K562 (cell line): ENCODE measurements around the gene PTGER3. TPM values are rescaled to one million over a fixed set of nuclear protein-coding genes. Genes with fewer than 3 reads are reported as not detected.
A peak's percentile ranks its signal among the peaks of the same experiment; 100 is the strongest.

Experiments used
- BRCA1 ChIP-seq, 2 experiments: fragments of 450-650 bp in 1 of 2; sonication (generic) in 1 of 2; formaldehyde crosslinking in 1 of 2; IDR thresholded peaks; 2 replicates each; pipeline versions ENCODE4 v1.5.0 to v1.6.1; 2017 to 2020; ENCODE audit warnings: mild to moderate bottlenecking in 1 of 2, missing genetic modification reagents in 1 of 2
- CBFA2T2 ChIP-seq: fragments of 450-650 bp; conservative IDR thresholded peaks from 2 replicates; pipeline ENCODE4 v1.6.1; 2017; ENCODE audit warnings: mild to moderate bottlenecking
- ELK1 ChIP-seq: sonication (generic); formaldehyde crosslinking; IDR thresholded peaks from 2 replicates; pipeline ENCODE4 v1.8.1; 2022; ENCODE audit warnings: missing genetic modification reagents
- EP300 ChIP-seq: IDR thresholded peaks from 2 replicates; pipeline ENCODE4 v1.6.1; 2012; ENCODE audit warnings: low read length, improper control_type of control experiment
- EZH2 ChIP-seq: IDR thresholded peaks from 2 replicates; pipeline ENCODE4 v1.6.1; 2012; ENCODE audit warnings: low read depth, mild to moderate bottlenecking, inconsistent platforms, low read length, borderline replicate concordance
- FOXM1 ChIP-seq, 2 experiments: fragments of 450-650 bp in 1 of 2; sonication (generic) in 1 of 2; formaldehyde crosslinking in 1 of 2; IDR thresholded peaks; 2 replicates each; pipeline versions ENCODE4 v1.6.1 to v1.9.0; 2017 to 2022; ENCODE audit warnings: low read depth in 2 of 2, mild to moderate bottlenecking in 2 of 2, missing genetic modification reagents in 1 of 2, moderate library complexity in 1 of 2
- IFI16 ChIP-seq: fragments of 250-450 bp; sonication (Bioruptor Pico); IDR thresholded peaks from 2 replicates; pipeline ENCODE4 v2.1.2; 2022; ENCODE audit warnings: mild to moderate bottlenecking, inconsistent platforms
- ILK ChIP-seq: fragments of 450-650 bp; IDR thresholded peaks from 2 replicates; pipeline ENCODE4 v1.6.1; 2016; ENCODE audit warnings: missing genetic modification characterization, low read depth, mild to moderate bottlenecking, missing compliant biosample characterization, moderate library complexity, borderline replicate concordance
- MAX ChIP-seq: sonication (generic); formaldehyde crosslinking; IDR thresholded peaks from 2 replicates; pipeline ENCODE4 v1.9.0; 2022; ENCODE audit warnings: mild to moderate bottlenecking, missing genetic modification reagents
- PCBP1 ChIP-seq: fragments of 200-400 bp; formaldehyde crosslinking; IDR thresholded peaks from 2 replicates; pipeline ENCODE4 v1.6.1; 2018; ENCODE audit warnings: mild to moderate bottlenecking, low read depth, low read length; ENCODE audit not compliant: poor library complexity, severe bottlenecking
- SMAD2 ChIP-seq: fragments of 150-350 bp; IDR thresholded peaks from 2 replicates; pipeline ENCODE4 v1.6.1; 2014; ENCODE audit warnings: low read depth, mild to moderate bottlenecking, low read length
- SMARCC2 ChIP-seq: fragments of 450-650 bp; IDR thresholded peaks from 2 replicates; pipeline ENCODE4 v1.6.1; 2017; ENCODE audit warnings: antibody characterized with exemption, moderate library complexity, mild to moderate bottlenecking, low read depth
- SNIP1 ChIP-seq: fragments of 450-650 bp; IDR thresholded peaks from 2 replicates; pipeline ENCODE4 v1.7.1; 2017; ENCODE audit warnings: low read depth, mild to moderate bottlenecking
- SP1 ChIP-seq: sonication (generic); formaldehyde crosslinking; IDR thresholded peaks from 2 replicates; pipeline ENCODE4 v1.8.1; 2022; ENCODE audit warnings: mild to moderate bottlenecking, missing genetic modification reagents
- TEAD2 ChIP-seq: fragments of 450-650 bp; IDR thresholded peaks from 2 replicates; pipeline ENCODE4 v1.6.1; 2016; ENCODE audit warnings: missing genetic modification characterization, control low read depth, missing compliant biosample characterization
- WHSC1 ChIP-seq: IDR thresholded peaks from one replicate; pipeline ENCODE4 v1.6.1; 2012; ENCODE audit warnings: low read length, control low read depth, inconsistent platforms
- ZC3H4 ChIP-seq: sonication (generic); formaldehyde crosslinking; IDR thresholded peaks from 2 replicates; pipeline ENCODE4 v1.9.0; 2021; ENCODE audit warnings: missing genetic modification reagents, borderline replicate concordance
- ZFPM2 ChIP-seq: fragments of 250-450 bp; sonication (Bioruptor Pico); IDR thresholded peaks from 2 replicates; pipeline ENCODE4 v1.5.1; 2022; ENCODE audit warnings: mild to moderate bottlenecking
- ZNF133 ChIP-seq: fragments of 250-450 bp; sonication (Bioruptor Pico); IDR thresholded peaks from 2 replicates; pipeline ENCODE4 v1.4.0; 2020; ENCODE audit warnings: mild to moderate bottlenecking
- ZNF551 ChIP-seq: fragments of 250-450 bp; sonication (Bioruptor Pico); IDR thresholded peaks from 2 replicates; pipeline ENCODE4 v1.5.0; 2021; ENCODE audit warnings: mild to moderate bottlenecking, moderate library complexity
- ZNF584 ChIP-seq: fragments of 200-800 bp; sonication (Bioruptor generic); IDR thresholded peaks from 2 replicates; pipeline ENCODE4 v1.6.1; 2016; ENCODE audit warnings: low read depth, mild to moderate bottlenecking, missing genetic modification characterization, missing compliant biosample characterization
- ZNF76 ChIP-seq: fragments of 250-450 bp; sonication (Bioruptor Pico); IDR thresholded peaks from 2 replicates; pipeline ENCODE4 v1.4.0; 2020; ENCODE audit warnings: mild to moderate bottlenecking, moderate library complexity, borderline replicate concordance
- polyA plus RNA-seq, 8 experiments: library from polyadenylated mRNA; depleted of rRNA in 4 of 8; stranded (reverse) in 5 of 8; unstranded in 3 of 8; fragments of >200 nt; fragmentation: Nextera tagmentation in 2 of 8; fragmentation: Illumina TruSeq in 1 of 8; extraction: Ambion mirVana in 2 of 8; extraction: Trizol in 1 of 8; gene quantifications; 2 replicates each; pipeline versions ENCODE4 v1.2.1 to v1.2.3, GENCODE V29; 2011 to 2014; ENCODE audit warnings: inconsistent platforms in 1 of 8, missing spikeins in 1 of 8
- total RNA-seq, 7 experiments: library from RNA; depleted of rRNA in 6 of 7; stranded (reverse); fragments of >200 nt in 6 of 7; fragmentation: Illumina TruSeq in 2 of 7; extraction: Trizol in 2 of 7; gene quantifications; 2 replicates each; pipeline versions ENCODE4 v1.2.1 to v1.2.3, GENCODE V29; 2011 to 2021; ENCODE audit warnings: low replicate concordance in 1 of 7
- TF ChIP-seq, protein P1 (sequence below): fragments of 250-450 bp; sonication (Bioruptor Pico); IDR thresholded peaks from 2 replicates; pipeline ENCODE4 v1.8.0; 2022; ENCODE audit warnings: inconsistent platforms, mild to moderate bottlenecking, moderate library complexity, borderline replicate concordance
- TF ChIP-seq, protein P2 (sequence below), 2 experiments: IDR thresholded peaks; 2 replicates each; pipeline ENCODE4 v1.6.1; 2012; ENCODE audit warnings: improper control_type of control experiment in 2 of 2, low read depth in 2 of 2, low read length in 2 of 2, borderline replicate concordance in 1 of 2

PTGER3 gene
- total and polyA plus RNA-seq, 9 of the 15 experiments (the other 6 are each of a cell fraction or from before 2014, with no cell fraction given): 3.8 to 28.5 (median 14.2) TPM

GRCh38 chr1:71046891-71047634, 553 bp downstream of the PTGER3 start (continued):
- TF ChIP-seq, protein P1, sequence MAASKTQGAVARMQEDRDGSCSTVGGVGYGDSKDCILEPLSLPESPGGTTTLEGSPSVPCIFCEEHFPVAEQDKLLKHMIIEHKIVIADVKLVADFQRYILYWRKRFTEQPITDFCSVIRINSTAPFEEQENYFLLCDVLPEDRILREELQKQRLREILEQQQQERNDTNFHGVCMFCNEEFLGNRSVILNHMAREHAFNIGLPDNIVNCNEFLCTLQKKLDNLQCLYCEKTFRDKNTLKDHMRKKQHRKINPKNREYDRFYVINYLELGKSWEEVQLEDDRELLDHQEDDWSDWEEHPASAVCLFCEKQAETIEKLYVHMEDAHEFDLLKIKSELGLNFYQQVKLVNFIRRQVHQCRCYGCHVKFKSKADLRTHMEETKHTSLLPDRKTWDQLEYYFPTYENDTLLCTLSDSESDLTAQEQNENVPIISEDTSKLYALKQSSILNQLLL (CRISPR knock-in tag): no peak
- TF ChIP-seq EZH2 (no peak), ZFPM2 (CRISPR knock-in tag) (no peak), IFI16 (CRISPR knock-in tag) (no peak), BRCA1 (IDR thresholded peaks at IDR 0.05) (no peak), BRCA1 (CRISPR knock-in tag; IDR thresholded peaks at IDR 0.05) (peak; percentile 28; the same call in 1 of the 2 replicates), MAX (CRISPR knock-in tag) (peak; percentile 80), ZNF584 (CRISPR knock-in tag) (no peak), SP1 (peak; percentile 1; the same call in 1 of the 2 replicates), ZNF133 (CRISPR knock-in tag) (no peak), WHSC1 (no peak), EP300 (no peak), FOXM1 (IDR thresholded peaks at IDR 0.05; ENCODE audit: low read depth) (no peak), FOXM1 (CRISPR knock-in tag; IDR thresholded peaks at IDR 0.05; ENCODE audit: low read depth) (peak; percentile 71; the same call in 1 of the 2 replicates), ZC3H4 (CRISPR knock-in tag) (peak; percentile 65; the same call in 1 of the 2 replicates), ZNF76 (no peak), PCBP1 (peak; percentile 77), ZNF551 (CRISPR knock-in tag) (no peak), SMAD2 (no peak), ILK (tag) (no peak), ELK1 (no peak), SNIP1 (no peak), TEAD2 (tag) (no peak), SMARCC2 (no peak), CBFA2T2 (no peak)
- TF ChIP-seq, protein P2, sequence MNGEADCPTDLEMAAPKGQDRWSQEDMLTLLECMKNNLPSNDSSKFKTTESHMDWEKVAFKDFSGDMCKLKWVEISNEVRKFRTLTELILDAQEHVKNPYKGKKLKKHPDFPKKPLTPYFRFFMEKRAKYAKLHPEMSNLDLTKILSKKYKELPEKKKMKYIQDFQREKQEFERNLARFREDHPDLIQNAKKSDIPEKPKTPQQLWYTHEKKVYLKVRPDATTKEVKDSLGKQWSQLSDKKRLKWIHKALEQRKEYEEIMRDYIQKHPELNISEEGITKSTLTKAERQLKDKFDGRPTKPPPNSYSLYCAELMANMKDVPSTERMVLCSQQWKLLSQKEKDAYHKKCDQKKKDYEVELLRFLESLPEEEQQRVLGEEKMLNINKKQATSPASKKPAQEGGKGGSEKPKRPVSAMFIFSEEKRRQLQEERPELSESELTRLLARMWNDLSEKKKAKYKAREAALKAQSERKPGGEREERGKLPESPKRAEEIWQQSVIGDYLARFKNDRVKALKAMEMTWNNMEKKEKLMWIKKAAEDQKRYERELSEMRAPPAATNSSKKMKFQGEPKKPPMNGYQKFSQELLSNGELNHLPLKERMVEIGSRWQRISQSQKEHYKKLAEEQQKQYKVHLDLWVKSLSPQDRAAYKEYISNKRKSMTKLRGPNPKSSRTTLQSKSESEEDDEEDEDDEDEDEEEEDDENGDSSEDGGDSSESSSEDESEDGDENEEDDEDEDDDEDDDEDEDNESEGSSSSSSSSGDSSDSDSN (IDR thresholded peaks at IDR 0.05; ENCODE audit: borderline replicate concordance in 1 of 2, low read depth in 2 of 2, low read length in 2 of 2): no peak
